ENCODE results near the gene MOGAT3. TPM values are rescaled to one million over a fixed set of nuclear protein-coding genes. Genes with fewer than 3 reads are reported as not detected.

Gene MOGAT3
- total and polyA plus RNA-seq, 8 donors, result 1.7 to 2.3 TPM; not detected in 6

GRCh38 chr7:101234636-101235035 lies 33.8 kb upstream of the MOGAT3 start:
- DNase-seq, result peak; percentile 49 to 52
- peaks cover 9 to 52% (median 40%) of the 10 kb centered on the region in 4 donors for H3K36me3 ChIP-seq
- intact Hi-C loops (cut with DNase I; ENCODE audit: low total_unique reads), result no loop called here
- peaks cover 21 to 83% (median 53%) of the 10 kb centered on the region in 4 donors for H3K4me1 ChIP-seq
- no peaks in the 10 kb centered on the region for H3K9me3 ChIP-seq
- H3K27ac ChIP-seq, result peak overlapping the region in 2 of 5 donors; percentile 7 to 8
- TF ChIP-seq POLR2A (IDR thresholded peaks at IDR 0.05), result no peak
- TF ChIP-seq CTCF (IDR thresholded peaks at IDR 0.05), result no peak
- TF ChIP-seq POLR2AphosphoS5 (IDR thresholded peaks at IDR 0.05), result no peak
- no peak for TF ChIP-seq EP300 (IDR thresholded peaks at IDR 0.05)
- 35 to 66% (median 53%) methylated on average over 5 of the region's 5 CpGs for WGBS, 5 donors
- H3K4me3 ChIP-seq, result no peak overlapping the region
- no peaks in the 10 kb centered on the region for H3K27me3 ChIP-seq

DNA sequence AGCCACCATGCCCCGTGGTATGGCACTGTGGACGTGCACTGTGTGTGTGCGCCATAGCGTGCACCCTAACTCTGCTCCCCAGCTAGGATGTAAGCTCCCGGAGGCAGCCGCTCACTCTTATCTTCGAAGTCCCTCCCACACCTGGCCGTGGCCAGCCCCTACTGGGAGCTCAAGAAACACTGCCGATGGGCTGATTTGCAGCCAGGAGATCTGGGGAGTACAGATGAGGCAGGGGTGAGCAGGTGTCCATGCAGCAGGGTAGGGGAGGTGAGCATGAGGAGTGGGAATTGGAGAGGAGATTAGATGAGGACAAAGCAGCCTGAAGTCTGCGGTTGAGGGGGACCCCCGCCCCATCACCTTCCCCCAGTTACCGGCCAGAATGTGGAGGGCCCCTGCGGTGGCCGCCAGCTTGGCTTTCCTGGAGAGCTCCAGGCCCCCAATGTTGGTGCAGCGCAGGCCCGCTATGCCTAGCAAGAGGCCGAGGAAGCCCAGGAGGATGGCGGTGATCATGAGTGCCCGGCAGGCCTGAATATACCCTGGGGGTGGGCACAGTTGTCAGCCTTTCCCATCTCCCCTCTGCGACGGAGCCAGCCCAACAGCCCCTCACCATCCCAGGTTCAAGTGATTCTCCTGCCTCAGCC lies 33.2 kb upstream of the MOGAT3 start:
- TF ChIP-seq POLR2AphosphoS5 (IDR thresholded peaks at IDR 0.05) (peak in 1 of 3 donors; percentile 16), CTCF (IDR thresholded peaks at IDR 0.05) (no peak)
- 59 to 82% (median 65%) methylated on average over 17 to 21 of the region's 21 CpGs for WGBS, 5 donors
- DNase-seq, result peak; percentile 70 to 71
- H3K27me3 ChIP-seq, result no peaks in the 10 kb centered on the region
- H3K9me3 ChIP-seq, result no peaks in the 10 kb centered on the region
- peaks cover 3 to 52% (median 39%) of the 10 kb centered on the region in 4 donors for H3K36me3 ChIP-seq
- no peak overlapping the region for H3K4me3 ChIP-seq
- H3K27ac ChIP-seq, result peak overlapping the region in 2 of 5 donors; percentile 8 to 9
- H3K4me1 ChIP-seq, result peaks cover 21 to 77% (median 49%) of the 10 kb centered on the region in 4 donors
- intact Hi-C loops (cut with DNase I; ENCODE audit: low total_unique reads), result no loop called here

DNA sequence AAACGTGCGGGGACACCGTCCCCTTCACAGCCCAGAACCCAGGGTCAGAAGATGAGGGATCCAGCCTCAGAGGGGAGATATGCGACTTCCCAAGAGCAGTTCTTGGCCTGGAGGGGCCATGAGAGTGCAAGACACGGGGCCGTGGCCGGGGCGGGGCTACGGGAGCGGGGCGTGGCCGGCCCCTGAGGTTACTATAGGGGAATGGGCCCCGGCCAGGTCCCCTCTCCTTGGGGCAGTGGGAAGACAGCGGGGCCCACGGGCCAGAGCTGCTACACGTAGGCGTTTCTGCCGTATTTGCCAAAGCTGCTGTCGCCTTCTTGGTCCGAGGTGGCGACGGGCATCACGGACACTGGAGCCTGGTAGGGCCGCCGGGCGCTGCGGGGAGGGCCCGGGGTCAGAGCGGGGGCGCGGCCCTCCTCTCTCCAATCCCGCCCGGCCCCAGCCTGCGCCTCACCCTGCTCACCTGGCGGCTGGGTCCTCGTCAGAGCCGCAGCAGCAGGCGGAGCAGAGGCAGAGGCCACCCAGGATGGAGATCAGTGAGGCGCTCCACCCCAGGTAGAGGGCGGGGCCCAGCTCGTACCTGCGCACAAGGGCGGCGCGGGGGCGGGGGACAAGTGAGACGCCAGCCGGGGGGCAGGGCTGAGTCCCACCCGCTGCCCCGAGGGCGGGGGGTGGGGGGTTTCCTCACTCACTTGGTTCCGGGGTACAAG lies 31.5 kb upstream of the MOGAT3 start:
- Histone ChIP-seq H3K4me3 (peak overlapping the region; percentile 34 to 52 (median 36)), H3K4me1 (peaks cover 21 to 66% (median 41%) of the 10 kb centered on the region in 4 donors), H3K27ac (peak overlapping the region; percentile 78 to 87 (median 84)), H3K27me3 (no peaks in the 10 kb centered on the region), H3K9me3 (no peaks in the 10 kb centered on the region), H3K36me3 (peaks cover 10 to 52% (median 39%) of the 10 kb centered on the region in 4 donors)
- intact Hi-C loops (cut with DNase I; ENCODE audit: low total_unique reads), result no loop called here
- WGBS, 5 donors, result 10 to 41% (median 19%) methylated on average over 4 to 52 of the region's 52 CpGs
- peak; percentile 80 to 91 for DNase-seq
- TF ChIP-seq CTCF (IDR thresholded peaks at IDR 0.05) (no peak), POLR2AphosphoS5 (IDR thresholded peaks at IDR 0.05) (peak in 2 of 3 donors; percentile 58 to 59)

DNA sequence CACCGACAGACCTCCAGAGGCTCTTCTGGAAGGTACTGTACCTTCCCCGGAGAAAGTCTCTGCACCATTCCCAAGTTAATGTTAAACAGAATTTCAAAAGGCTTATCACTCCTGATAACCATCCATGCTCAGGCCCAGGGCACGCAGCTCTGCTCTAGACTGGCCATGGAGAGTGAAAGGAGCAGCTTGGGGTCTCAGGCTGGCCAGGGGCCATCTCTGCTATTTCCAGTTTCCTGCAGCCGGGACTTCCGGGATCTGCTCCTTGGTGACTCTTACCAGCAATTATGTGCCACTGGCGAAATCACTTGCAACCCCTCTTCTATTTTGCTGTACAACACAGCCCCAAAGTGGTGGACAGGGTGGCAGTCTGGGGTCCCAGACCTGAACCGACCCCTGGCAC lies 30.8 kb upstream of the MOGAT3 start:
- WGBS, 5 donors, result 27 to 58% (median 38%) methylated on average over 7 of the region's 7 CpGs
- Histone ChIP-seq H3K9me3 (no peaks in the 10 kb centered on the region), H3K27ac (peak overlapping the region; percentile 78 to 87 (median 84)), H3K36me3 (peaks cover 14 to 52% (median 39%) of the 10 kb centered on the region in 4 donors), H3K27me3 (no peaks in the 10 kb centered on the region), H3K4me3 (peak overlapping the region; percentile 34 to 52 (median 36)), H3K4me1 (peaks cover 21 to 60% (median 37%) of the 10 kb centered on the region in 4 donors)
- peak; percentile 55 to 58 for DNase-seq
- intact Hi-C loops (cut with DNase I; ENCODE audit: low total_unique reads), result no loop called here
- TF ChIP-seq POLR2AphosphoS5 (IDR thresholded peaks at IDR 0.05) (no peak), EP300 (IDR thresholded peaks at IDR 0.05) (no peak)

Measured in stomach (tissue), 9 donors.